GM18861 (cell line): ENCODE results near the gene MARCHF2.
"Not testable (repeated sequence)": the region's sequence is repeated elsewhere in the genome, so short reads cannot be mapped to it uniquely, and the experiment has no call there.

ENCODE experiments used
- ATAC-seq: cut with Tn5 transposase; IDR thresholded peaks from one replicate; pipeline ENCODE4 v1.9.1; 2021; ENCODE audit not compliant: unreplicated experiment

MARCHF2 gene

GRCh38 chr19:8412783-8413628 is at the start of gene MARCHF2:
MARCHF2 (plus strand) TSS chr19:8413305; CDS start chr19:8421841, 8,536 bp downstream.
- ATAC-seq, result peak; percentile 98

- ATAC-seq, result no peak
These were observed 49.0 kb upstream of the MARCHF2 start, which contains the start of gene ANGPTL4 for GRCh38 chr19:8363803-8364771. ANGPTL4 (plus strand) TSS chr19:8364155; CDS start chr19:8364322, 167 bp downstream.

- ATAC-seq, result no peak
These were observed 47.0 kb upstream of the MARCHF2 start for GRCh38 chr19:8366121-8366581.

GRCh38 chr19:8366961-8367326 is 46.2 kb upstream of the MARCHF2 start:
- ATAC-seq, result no peak

- no peak for ATAC-seq
These were observed 45.6 kb upstream of the MARCHF2 start for GRCh38 chr19:8367327-8368001.

- no peak for ATAC-seq
These were observed 42.7 kb upstream of the MARCHF2 start for GRCh38 chr19:8370176-8371010.

GRCh38 chr19:8371011-8371804 is 41.9 kb upstream of the MARCHF2 start:
- no peak for ATAC-seq

- ATAC-seq, result no peak
These were observed 39.0 kb upstream of the MARCHF2 start for GRCh38 chr19:8373867-8374813.

GRCh38 chr19:8375766-8376165 is 37.3 kb upstream of the MARCHF2 start:
- ATAC-seq, result not testable (repeated sequence)

GRCh38 chr19:8376373-8376974 is 36.6 kb upstream of the MARCHF2 start:
- not testable (repeated sequence) for ATAC-seq

- no peak for ATAC-seq
These were observed 35.5 kb upstream of the MARCHF2 start for GRCh38 chr19:8377598-8377997.

GRCh38 chr19:8379156-8379891 is 33.8 kb upstream of the MARCHF2 start:
- ATAC-seq, result not testable (repeated sequence)

- not testable (repeated sequence) for ATAC-seq
These were observed 28.5 kb upstream of the MARCHF2 start for GRCh38 chr19:8384569-8384968.

- ATAC-seq, result not testable (repeated sequence)
These were observed 28.0 kb upstream of the MARCHF2 start for GRCh38 chr19:8385103-8385502.

- not testable (repeated sequence) for ATAC-seq
These were observed 27.5 kb upstream of the MARCHF2 start for GRCh38 chr19:8385566-8385965.

GRCh38 chr19:8386419-8386818 is 26.7 kb upstream of the MARCHF2 start:
- ATAC-seq, result not testable (repeated sequence)

GRCh38 chr19:8386990-8387389 is 26.1 kb upstream of the MARCHF2 start:
- ATAC-seq, result no peak
